ENCODE data around the gene ATXN1.

- TF ChIP-seq CTCF (IDR thresholded peaks at IDR 0.05) (no peak), POLR2A (IDR thresholded peaks at IDR 0.05) (no peak)
Measured at GRCh38 chr6:16413399-16413798, 347.9 kb downstream of the ATXN1 start.

Data from testis (tissue), 2 donors.